KBM-7 (cell line): ENCODE measurements around the gene ACSL1.
A peak's percentile ranks its signal among the peaks of the same experiment; 100 is the strongest.

Experiments used
- DNase-seq: peaks from one replicate; pipeline ENCODE4 v3.0.0-alpha.2; 2015
- in situ Hi-C: fragments of 300-500 bp; cut with MboI; formaldehyde crosslinking; loops from 2 replicates; pipeline ENCODE4 v1.14.3; 2020; ENCODE audit warnings: low sequenced_read_pairs, low pct_unique_long_range_greater_than_20kb, mixed read lengths

The ACSL1 gene

DNA sequence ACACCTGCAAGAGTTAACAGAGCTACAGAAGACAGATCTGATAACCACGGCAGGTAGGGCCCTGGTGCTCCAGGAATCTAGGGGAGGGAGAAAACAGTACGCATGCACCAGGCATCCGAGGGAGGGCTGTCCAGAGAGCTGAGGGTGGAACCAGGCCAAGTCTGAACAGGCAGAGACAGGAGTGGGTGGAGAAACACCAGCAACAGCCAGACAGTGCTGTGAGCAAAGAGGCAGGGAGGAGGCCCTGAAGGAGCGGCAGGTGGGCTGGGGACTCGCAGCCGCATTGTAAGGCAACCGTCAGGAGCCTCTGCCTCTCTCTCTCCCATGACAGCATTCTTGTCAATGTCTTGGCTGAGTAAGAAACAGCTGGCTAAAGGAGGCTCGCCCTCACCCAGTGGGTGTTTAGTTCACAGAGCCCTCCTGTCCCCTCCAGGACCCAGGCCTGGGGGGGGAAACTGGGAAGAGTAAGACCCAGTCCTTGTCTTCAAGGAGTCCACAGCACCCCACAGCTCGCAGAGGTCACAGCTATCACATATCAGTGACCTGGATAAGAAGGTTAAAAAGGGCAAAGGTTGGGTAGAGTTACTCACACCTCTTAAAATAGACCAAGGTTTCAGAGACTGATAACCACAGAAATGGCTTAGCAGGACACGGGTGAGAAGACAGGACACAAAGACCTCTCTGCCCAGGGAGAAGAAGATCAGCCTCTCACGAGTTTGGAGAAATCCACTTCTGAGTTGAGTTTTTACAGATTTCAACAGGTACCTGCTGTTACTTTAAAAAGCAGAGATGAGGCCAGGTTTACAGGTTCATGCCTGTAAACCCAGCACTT is 10.5 kb downstream of the ACSL1 start:
- in situ Hi-C loops, result no loop called here
- peak; percentile 65 for DNase-seq

DNA sequence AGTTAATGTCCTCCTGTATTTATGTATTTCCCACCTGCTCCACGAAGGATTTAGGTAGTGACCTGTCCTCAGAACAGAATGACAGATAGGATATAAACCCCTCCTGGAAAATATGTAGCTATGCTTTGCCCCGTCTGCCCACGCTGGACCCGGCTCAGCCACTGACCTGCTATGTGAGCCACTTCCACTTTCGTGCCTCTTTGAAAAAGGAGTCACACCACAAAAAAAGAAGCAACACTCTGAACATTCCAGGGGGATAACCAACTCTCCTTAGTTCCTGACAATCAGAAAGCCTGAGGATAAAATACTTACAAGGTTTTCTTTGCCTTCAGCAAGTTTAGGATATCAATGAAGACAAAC is 11.1 kb downstream of the ACSL1 start:
- DNase-seq, result no peak
- in situ Hi-C loops, result no loop called here

DNA sequence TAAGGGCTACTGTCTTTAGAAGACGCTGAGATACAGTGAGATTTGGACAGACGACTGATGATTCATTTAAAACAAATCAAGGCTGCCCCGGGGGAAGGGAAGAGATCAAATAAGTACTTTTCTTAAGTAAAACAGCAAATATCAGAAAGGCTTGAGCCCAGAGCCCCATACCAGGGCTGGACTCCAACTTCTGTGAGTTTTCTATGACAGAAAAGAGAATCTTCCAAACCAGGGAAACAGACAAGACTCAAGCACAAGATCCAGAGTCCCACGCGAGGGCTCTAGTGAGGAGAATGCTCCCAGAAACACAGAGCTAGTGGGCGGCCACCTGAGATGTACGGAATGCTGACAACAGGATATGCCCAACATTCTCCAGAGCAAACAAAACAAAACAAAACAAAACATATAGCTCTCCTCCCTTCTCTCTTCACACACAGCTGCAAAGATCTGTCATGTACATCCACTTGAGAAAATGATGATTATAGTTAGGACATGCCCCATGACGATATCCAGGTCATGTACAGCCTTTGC is 13.1 kb downstream of the ACSL1 start:
- in situ Hi-C loops, result no loop called here
- no peak for DNase-seq

DNA sequence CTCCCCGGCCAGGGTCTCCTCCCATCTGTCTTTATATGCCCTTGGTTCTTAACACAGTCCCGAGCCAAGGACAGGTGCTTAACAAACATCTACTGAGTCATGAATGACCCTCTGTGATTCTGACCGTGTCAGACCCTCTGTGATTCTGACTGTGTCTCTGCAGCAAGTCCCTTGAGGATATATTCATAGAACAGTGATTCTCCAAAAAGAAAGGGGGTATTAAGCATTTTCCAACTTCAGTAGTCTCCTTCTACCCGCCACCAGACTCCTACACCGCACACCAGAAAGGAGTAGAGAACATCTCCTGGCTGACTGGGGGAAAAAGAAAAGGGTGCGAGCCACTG is 13.6 kb downstream of the ACSL1 start:
- no peak for DNase-seq
- in situ Hi-C loops, result no loop called here

DNA sequence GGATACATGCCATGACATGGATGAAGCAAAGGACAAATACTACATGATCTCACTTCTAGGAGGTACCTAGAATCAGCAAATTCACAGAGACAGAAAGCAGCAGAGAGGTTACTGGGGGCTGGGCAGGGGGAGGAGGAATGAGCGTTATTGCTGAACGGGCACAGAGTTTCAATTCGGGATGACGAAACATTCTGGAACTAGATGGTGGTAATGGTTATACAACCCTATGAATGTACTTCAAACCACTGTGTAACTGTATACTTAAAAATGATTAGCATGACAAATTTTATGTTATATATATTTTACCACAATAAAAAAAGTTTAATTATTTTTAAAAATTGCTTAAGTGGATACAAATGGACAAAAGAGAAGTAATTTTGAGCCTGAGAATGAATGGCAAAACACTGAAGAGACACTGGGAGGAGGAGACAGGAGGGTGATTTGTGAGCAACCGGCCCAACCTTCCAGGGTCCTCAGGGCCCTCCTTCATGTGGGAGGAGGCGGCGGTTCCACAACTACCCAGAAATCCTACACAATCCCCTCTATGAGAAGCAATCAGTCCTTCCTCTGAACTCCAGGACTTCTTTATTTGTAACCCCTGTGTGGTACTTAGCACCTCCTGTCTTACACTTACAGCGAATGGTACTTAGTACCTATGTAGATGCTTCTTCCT is 14.1 kb downstream of the ACSL1 start:
- in situ Hi-C loops, result no loop called here
- DNase-seq, result peak; percentile 85

DNA sequence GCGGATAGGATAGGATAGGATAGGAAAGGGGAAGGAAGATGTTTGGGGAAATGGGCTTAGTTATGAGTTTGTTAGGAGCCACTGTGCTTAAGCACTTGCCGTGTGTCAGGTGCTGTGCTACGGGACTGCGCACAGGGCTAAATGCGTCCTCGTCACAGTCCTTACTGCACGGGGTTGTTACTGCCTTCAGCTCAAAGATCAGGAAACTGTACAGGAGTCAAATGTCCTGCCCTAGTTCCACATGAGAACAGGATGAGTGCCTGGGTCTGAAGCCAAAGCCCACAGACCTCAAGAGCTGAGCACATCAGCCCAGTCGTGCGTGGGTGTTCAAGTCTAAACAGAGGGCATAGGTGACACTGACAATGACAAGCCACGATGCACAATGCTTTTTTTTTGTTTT is 15.0 kb downstream of the ACSL1 start:
- in situ Hi-C loops, result no loop called here
- no peak for DNase-seq

DNA sequence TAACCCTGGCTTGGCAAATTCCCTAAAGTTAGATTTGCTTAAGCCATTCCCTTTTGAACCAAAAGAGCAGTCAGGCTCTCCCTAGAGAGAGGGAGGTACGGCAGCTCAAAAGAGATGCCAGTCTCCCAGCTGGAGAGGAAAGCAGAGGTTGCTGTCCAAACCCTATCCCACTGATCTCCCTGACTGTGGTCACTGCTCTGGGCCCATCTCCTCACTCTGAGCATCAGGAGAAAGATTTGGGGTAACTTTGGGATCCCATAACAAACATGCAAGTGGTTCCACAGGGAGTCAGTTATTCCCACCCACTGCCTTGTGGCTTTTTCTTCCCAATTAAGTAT is 17.1 kb downstream of the ACSL1 start:
- no peak for DNase-seq
- in situ Hi-C loops, result no loop called here

DNA sequence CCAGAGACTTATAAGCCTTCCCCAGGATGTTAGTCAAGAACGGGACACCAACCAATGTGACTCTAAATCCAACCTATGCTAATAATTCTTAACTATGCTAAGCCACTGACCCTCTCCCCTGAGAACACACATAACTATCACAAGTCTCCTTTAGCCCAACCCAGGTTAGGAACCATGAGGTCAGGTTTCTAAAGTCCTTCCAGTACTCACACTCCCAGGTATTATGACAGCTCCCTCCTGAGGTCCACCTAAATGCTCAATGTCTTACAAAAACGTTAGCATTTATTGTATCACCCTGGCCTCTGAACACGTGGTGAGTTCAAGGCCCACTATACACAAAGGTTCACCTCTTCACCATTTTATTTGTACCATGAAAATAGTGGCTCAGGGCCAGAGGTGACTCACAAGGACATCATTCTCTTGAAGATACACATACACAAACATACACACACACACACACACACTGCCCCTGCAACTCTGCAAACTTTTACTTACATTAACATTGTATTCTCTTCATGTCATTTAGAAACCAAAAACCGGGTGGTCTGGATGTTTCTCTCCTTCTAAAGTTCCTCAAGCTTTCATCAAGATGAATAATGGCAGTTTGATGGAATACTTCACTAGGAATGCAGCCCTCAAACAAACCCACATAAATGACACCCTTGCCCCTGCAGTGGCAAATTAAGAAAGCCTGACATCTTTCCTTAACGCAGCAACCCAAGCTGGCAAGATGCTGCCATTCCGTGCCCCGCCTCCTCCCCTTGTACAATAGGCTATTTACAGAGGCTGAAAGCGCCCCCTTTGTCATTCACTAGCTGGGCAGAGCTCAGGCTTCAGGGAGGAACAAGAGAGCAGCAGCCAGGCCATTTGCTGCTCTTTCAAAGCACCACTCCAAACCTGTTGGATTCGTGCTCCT is 17.7 kb downstream of the ACSL1 start:
- no peak for DNase-seq
- in situ Hi-C loops, result no loop called here

DNA sequence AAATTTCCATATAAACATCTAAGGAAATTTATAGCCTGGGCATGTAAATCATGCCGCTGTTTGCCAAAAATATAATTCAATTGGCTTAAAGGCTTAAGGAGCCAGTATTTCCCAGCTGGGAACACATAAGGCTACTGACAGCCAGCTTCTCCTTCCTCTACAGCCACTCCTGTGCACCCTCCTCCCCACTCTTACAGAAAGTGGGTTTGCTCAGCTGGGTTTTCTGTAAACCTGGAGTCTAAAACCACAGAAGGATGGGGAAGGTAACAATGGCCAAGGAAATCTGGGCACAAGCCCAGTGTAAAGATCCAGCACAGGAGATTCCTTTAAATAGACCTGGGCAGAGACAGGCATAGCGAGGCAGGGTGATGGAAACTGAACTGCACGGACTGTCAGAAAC is 18.5 kb downstream of the ACSL1 start:
- no peak for DNase-seq

DNA sequence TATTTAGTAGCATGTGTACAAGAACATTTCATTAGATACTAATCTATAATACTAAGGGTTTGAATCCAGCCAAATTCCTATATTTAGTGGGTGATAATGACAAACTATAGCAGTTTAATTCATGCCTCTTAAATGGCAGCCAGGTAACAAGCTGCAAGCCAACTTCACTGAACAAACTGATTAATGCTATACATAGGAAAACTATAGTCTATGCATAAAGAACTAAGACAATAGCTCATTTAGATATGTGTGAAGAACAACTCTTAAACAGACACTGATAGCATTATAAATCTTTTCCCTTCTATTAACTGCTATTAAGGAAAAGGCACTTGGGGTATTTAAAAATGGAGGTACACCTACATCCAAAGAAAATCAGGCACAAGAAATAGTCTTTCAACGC is 19.1 kb downstream of the ACSL1 start:
- in situ Hi-C loops, result no loop called here
- no peak for DNase-seq

More for the DNA sequence above, 18.5 kb downstream of the ACSL1 start:
- in situ Hi-C loops, result no loop called here

DNA sequence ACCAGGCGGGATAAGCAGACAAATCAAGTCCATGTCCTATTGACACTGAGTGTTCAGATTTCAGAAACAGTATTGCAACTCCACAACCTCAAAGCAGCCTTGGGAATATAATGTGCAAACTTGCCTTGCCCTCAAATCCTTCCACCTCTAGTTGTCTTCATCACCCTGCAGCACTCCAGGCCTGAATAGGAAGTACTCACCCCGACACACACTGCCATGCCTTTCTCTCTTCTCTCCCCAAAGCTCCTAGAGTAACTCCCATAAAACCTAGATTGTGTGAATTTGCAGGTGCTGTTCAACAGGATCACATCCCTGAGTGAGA is 19.6 kb downstream of the ACSL1 start:
- no peak for DNase-seq
- in situ Hi-C loops, result no loop called here

DNA sequence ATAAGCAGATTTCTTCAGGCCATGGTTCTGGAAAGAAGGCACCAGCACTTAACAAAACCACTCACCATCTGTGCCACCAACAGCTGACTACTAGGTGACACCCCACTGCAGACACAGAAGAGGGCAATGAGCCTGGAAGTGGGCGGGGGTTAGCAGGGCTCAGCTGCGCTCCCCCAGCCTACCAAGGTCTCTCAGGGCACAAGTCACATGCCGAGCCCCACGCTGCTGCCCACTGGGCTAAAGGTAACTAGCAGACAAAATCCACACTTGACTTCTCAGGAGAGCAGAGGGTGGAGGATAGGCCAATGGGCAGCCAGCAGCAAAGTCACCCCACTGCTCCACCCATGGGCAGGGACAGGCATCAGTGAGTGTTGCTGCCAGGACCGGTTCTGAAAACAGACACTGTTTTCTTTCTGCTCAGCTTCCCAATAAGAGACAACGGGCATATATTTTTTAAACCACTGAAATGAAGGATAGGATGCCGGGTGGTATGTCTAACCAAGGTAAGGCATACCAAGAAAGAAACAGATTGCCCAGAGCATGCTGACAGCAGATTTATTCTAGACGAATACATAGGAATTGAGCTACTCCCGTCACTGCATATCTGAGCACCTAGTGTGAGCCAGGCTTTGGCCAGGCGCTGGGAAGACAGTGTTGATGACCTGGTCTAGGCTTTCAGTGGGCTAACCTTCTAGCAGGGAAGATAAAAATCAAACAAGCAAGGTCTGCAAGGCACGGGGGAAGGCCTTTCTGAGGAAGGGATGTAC is 20.1 kb downstream of the ACSL1 start:
- no peak for DNase-seq
- in situ Hi-C loops, result no loop called here

DNA sequence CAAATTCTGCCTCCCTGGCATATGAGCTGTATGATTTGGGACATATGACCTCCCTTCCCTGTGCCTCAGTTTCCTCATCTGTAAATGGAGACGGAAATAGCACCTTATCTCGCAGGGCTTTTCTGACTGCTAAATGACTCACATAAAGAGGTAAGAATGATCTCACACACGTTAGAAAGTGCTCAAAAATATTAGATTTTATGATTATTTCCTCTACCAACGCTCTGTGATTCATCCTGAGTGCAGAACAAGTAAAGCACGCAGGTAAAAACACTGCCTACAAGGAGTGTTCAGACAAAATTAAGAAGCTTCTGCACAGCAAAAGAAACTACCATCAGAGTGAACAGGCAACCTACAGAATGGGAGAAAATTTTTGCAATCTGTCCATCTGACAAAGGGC is 21.1 kb downstream of the ACSL1 start:
- DNase-seq, result no peak
- in situ Hi-C loops, result no loop called here

DNA sequence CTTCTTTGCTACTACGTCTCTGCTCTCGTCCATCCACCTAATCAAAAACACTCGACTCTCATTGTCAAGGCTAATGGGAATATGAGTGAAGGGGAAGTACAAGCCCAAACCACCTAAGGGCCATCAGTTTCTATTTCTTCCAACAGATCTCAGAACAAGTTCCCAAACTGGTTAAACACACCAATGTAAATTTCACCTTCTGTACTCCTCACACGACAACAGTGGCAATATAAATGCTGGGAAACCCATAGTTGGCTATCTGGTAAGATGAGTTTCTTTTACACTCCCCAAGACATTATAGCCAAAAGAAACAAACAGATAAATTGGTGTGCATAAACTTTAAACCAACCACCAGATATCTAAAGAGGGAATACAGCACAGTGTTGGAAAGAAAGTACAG is 21.9 kb downstream of the ACSL1 start:
- in situ Hi-C loops, result no loop called here
- DNase-seq, result no peak

DNA sequence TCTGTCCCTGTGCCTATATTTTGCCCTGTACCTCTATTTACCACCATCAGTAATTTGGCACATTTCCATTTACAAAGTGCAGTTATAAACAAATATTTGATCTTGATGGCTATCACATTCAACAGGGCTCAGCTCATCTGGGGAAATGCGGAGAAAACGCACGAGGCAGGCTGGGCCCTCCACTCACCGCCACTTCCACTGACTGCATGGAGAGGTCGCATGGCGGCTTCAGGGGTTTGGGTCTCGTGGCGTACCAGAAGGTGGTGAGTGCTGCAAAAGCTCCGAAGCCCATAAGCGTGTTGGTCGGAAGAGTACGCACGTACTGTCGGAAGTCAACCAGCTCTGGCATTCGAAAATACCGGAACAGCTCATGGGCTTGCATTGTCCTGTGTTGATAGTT is 22.6 kb downstream of the ACSL1 start:
- no peak for DNase-seq
- in situ Hi-C loops, result no loop called here

DNA sequence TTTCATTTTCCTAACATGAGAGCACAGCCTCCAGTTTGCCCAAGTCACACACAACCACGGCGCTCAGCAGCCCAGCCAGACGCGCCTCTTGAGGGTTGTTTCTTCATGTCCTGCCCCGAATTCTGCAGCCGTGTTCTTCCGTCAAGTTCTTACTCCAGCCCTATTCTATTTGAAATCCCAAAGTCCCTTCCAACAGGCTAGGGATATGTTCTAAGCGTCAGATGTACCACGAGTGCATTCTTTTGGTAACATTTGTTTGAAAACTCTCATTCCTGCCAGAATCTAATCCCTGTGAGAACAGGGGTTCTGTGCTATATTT is 23.1 kb downstream of the ACSL1 start:
- DNase-seq, result no peak
- in situ Hi-C loops, result no loop called here

DNA sequence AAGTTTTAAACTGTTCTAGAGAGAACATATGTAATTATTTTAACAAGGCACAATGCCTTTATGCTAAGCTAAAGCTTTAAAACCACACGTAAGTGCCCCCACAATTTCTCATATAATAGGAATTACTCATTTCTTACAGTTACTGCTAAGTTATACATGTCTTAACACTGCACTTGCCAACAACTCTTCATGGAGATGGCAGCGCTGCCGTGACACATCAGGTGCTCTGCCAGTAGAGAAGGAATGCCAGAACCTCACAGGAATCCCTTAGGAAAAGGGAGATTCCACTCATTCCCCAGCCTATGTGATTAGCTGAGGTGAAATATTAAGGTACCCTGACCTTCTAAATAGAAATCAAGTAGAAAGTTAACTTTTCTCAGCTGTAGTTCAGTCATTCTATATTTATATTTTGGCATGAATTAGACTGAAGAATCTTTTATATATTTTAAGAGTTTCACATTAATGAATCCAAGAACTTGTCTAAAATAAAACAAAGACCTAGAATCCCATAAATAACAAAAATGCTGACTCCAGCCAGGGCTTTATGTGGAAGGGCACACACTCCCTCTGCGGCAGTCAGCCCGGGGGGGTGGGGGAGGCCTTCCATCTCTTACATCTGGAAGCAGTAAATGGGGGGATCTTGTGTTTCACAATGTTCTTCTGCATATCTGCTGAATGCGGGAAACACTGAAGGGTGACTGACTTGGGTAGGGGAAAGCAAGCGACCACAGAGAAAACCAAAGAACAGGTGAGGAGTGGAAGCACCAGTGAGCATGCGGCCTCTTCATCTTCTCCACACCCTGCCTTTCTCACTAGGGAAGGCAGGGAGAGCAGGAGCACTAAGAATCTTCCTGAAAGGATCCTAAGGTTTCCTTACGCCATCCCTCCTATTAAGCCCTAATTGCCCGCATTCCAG is 23.7 kb downstream of the ACSL1 start:
- no peak for DNase-seq

DNA sequence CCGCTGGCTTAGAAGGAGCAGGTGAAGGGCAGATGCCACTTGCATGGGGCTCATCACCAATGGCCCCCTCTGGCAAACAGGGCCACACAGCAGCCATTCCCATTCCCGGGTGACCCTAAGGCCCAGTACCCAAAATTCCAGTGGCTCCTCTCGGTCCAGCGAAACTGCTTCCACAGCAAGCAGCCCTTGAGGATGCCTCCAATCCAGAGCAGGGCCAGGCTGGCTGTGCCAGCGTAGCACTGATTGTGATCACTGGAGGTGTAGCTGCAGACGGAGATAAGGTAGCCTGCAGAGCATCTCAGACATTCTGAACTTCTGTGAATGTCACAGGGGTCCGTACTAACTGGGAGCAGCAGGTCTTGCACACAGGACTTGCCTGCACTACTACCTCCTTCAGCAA is 27.3 kb downstream of the ACSL1 start:
- in situ Hi-C loops, result no loop called here

More for the DNA sequence above, 23.7 kb downstream of the ACSL1 start:
- in situ Hi-C loops, result no loop called here

DNA sequence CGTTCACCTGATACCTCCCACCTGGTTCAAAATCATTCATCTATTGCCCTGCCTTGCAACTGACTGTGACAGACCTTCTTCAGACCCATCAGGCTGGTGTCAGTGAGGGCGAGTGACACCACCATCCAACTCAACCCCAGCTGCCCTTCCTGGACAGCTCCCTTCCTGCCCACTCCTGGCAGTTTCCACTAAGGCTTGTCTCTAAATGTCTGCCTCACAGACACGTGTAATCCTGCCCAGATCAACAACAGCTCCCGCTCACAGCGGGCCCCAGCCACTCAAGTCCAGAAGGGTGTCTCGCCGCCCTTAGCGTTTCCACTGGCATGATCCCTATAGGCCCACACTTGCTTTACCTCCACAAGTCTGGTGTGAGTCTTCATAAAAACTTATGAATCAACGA is 28.9 kb downstream of the ACSL1 start:
- in situ Hi-C loops, result no loop called here
- DNase-seq, result no peak

More for the DNA sequence above, 27.3 kb downstream of the ACSL1 start:
- no peak for DNase-seq
